ENCODE data around the gene ITCH.

Gene ITCH

DNA sequence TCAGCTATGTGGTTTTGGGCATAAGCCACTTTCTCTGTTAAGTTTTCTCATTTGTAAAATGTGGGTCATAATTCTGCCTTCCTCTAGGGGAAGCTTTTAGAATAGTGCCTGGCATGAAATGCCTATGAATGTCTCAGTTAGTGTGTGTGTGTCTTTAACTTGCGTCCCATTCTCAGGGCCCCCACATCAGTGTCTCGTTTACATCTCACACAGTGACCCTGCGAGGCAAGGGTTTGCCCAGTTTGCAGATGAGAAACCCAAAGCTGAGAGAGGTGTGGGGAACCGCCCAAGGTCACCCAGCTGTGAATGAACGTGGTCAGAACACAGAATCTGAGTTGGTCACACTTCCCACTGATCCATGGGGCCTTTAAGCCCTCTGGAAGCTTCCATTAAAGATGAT, 167.3 kb downstream of the ITCH start:
- no peak for DNase-seq (ENCODE audit: low spot score)

DNA sequence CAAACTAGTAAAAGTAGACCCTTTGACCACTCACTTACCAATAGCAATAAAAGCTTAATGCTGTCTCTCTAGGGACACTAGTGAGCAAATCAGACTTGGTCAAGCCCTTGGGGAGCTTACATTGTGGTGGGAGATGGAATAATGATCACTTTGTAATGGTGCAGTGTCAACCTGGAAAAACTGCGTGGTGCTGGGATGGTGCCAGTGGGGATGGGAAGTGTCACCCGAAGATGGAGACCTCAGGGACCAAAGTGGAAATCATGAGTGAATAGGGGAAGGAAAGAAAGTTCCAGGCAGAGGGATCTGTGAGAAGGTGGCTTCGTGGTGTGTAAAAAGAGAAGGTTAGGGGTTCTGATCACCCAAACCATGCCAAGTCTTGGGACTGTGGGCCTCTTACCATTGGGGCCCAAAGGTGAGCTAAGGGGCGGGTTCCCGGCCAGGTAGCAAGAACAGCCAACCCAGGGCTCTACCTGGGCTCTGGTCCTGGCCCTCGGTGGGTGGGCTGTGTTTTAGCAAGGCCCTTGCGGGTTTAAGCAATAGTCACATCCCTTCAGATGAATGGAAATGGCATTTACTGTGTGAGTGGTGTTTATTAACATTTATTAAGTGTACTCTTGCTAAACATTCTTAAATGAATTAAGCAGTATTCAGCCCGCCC, 168.7 kb downstream of the ITCH start:
- DNase-seq (ENCODE audit: low spot score): no peak

DNA sequence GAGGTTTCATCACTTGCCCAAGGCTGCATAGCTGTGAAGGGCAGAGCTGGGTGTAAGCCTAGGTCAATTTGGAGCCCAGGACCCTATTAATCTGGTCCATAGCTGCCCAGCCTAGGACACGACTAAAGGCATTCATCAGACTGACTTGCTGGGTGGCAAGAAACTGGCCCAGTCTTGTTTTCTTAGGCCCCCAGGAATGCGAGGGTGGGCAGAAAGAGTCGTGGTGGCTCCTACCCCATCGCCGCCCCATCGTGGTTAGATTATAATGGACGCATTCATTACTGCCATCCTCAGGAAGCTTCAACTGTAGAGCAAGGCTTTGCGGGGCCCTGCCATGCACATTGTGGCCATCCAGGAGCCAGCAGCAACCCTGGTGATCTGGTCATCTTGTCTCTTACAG, 169.2 kb downstream of the ITCH start:
- no peak for DNase-seq (ENCODE audit: low spot score)

DNA sequence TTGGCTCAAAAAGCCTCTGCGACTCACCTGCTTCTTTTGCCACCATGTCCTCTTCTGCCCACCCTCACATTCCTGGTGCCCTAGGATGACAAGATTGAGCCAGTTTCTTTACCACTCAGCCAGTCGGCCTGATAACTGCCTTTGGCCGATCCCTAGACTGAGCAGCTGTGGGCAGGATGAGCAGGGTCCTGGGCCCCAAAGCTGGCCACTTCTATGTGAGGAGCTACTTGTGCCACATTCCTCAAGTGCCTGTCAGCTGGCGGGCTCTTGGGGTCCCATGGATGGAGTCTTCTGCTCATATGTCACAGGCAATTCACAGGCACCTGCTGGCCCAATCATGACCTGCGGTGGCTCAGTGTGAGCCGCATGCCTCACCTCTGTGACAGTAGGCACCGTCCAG, 169.7 kb downstream of the ITCH start:
- no peak for DNase-seq (ENCODE audit: low spot score)

DNA sequence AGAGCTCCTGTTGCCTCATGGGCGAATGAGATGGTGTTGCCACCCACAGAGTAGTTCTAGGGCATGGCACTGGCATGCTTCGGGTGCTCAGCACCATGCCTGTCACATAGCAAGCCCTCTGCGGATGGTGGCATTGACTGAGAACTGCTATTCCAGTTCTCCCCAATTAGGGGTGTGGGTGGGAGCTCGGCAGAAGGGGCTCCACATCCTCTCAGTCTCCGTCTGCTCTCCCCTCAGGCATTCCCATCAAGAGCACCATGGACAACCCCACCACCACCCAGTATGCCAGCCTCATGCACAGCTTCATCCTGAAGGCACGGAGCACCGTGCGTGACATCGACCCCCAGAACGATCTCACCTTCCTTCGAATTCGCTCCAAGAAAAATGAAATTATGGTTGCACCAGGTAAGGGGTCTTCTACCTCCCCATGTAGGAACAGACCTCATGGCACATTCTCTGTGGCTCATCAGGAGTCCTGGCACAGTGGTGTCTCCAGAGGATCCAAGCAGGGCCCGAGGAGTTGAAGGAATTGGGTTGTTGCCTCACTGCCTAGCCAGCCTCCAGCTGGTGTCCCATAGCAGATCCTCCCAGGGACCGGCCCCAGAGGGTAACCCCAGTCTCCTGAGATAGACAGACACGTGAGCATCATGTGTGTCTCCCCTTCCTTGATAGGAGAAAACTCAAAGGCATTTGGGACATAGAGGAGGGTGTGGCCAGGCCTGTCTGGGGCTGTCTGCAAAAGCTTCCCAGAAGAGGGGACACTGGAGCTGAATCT, 171.5 kb downstream of the ITCH start:
- no peak for DNase-seq (ENCODE audit: low spot score)

DNA sequence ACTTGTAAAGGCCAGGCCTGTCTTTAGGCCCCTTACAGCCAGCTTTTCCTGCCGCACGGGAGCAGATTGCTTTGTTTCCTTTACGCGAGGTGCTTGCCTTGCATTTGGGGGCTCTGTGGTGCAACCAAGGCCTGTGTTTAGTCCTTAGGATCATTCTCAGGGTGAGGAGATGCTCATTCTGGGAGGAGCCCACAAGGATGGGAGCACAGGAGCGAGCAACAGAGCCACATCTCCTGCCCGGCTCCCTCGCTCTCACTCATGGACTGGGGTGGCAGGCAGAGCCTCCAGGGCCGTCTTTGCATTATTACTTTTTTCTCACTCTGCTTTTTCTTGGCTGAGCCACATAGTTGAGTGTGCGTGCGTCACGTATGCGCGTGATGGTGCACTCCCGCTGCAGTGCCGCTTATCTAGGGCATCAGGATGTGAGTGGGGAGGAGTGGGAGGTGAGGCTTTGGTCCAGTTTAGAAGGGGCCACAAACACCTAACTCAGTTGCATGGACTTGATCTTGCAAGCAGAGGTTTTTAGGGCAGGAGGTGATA, 172.3 kb downstream of the ITCH start:
- no peak for DNase-seq (ENCODE audit: low spot score)

DNA sequence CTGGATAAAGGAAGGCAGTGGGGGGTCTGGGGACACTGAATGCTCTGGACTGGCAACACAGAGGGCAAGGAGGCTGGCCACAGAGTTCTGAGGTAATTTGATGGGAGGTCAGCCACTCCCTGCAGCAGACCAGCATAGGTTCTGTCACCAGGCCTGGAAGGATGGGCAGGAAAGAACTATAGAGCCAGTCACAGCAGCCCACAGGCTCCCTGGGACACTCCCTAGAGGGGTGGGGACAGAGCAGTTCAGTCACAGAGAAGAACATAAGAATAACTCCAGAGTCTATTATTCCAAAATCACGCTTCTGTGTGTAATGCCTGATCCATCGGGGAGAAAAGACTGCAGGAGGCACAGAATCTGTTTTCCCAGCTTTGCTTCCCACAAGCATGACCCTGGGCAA, 172.8 kb downstream of the ITCH start:
- no peak for DNase-seq (ENCODE audit: low spot score)

DNA sequence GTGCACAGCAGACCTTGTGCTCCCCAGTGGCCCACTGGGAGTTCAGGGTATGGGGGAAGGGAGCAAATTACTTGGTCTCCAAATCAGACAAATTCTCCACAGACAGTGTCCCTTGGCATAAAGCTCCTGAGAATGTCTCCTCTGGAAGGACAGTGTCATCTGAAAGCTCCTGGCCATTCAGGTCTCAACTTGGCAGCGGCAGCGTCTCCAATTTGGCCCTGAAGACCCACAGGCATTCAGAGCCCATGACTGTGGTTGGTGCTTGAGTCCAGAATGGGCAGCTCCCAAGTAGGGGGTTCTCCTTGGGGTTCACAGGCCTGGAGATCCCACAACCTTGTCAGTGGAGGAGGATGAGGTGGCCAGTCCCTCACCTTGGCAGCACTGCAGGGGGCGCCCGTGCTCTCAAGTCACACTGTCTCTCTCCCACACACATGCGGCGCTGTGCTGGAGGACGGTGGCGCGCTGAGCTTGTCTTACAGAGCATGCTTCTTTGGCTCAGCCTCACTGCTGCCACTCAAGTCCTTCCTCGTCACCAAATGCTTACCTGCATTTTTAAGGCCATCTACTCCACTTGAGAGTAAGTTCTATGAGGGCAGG, 173.8 kb downstream of the ITCH start:
- no peak for DNase-seq (ENCODE audit: low spot score)

DNA sequence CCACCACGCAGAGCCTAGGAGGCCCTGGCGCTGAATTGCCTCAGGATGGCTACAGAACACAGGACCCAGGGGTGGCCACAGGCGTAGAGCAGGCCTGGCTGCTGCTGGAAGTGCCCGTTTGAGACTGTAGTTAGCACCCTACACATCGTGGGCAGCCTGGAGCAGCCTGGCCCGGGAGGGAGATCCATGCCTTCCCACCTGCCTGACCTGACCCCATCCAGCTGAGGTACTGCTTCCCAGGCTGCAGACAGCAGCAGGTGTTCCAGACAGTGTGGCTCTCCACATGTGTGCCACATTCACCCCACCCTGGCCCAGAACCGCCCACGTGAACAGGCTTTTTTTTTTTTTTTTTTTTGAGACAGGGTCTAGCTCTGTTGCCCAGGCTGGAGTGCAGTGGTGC, 174.6 kb downstream of the ITCH start:
- no peak for DNase-seq (ENCODE audit: low spot score)

DNA sequence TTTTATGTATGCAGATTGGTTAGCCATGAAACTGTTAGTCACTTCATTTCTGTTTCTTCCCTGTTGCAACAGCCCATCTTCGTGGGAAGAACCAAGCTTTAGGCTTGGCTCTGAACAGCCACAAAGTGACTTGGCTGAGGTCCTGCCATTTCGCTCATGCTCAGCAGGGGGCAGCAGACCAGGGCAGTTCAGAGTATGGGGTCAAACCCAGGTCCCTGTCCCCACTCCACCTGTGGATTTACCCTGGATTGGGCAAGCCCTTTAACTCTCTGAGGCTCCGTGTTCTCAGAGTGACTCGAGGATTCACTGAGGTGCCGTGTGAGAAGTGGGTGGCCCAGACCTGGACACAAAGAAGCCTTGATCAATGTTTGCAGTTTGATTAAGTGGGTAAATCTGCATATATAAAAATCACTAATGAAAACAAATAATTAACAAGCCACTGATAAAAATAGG, 175.6 kb downstream of the ITCH start:
- peak; percentile 63 for DNase-seq (ENCODE audit: low spot score)

DNA sequence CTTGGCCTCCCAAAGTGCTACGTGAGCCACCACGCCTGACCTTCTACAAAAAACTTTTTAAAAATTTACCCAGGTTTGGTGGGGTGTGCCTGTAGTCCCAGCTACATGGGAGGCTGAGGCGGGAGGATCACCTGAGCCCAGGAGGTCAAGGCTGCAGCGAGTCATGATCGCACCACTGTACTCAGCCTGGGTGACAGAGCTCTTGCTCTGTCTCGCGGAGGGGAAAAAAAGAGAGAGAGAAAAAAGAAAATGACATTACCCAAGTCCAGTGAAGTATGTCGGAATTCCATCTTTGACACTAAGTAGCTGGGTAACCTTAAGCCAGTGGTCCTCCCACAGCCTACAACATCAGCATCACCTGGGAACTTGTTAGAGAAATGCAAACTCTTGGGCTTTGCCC, 176.7 kb downstream of the ITCH start:
- no peak for DNase-seq (ENCODE audit: low spot score)

DNA sequence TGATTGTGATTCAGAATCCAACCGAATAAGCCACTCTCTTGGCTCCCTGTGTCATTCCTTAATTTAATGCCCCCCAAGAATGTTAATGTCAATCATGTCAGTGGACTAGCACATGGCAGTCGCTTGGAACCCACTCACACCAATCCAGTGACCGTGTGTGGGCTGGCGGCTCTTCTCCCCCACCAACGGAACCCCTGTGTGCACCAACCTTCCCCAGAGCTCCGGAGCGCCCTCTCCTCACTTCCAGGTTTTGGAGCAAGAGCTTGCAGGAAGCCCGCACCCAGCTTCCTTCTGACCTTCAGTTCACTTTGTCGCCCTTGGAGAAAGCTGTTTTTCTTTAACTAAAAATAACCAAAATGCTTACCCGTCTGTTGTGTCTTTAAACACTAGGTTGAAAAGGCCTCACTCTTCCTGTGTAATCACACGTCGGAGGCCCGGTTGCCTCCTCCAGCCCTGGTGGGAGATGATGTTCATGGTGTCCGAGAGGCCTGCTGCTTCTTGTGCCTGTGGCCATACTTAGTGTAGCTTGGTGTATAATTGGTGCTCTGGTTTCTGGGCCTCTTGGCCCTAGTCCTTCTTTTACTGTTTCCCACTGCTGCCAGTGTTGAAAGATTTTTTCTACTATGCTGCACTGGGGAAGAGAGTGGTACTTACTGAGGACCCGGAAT, 177.7 kb downstream of the ITCH start:
- no peak for DNase-seq (ENCODE audit: low spot score)

DNA sequence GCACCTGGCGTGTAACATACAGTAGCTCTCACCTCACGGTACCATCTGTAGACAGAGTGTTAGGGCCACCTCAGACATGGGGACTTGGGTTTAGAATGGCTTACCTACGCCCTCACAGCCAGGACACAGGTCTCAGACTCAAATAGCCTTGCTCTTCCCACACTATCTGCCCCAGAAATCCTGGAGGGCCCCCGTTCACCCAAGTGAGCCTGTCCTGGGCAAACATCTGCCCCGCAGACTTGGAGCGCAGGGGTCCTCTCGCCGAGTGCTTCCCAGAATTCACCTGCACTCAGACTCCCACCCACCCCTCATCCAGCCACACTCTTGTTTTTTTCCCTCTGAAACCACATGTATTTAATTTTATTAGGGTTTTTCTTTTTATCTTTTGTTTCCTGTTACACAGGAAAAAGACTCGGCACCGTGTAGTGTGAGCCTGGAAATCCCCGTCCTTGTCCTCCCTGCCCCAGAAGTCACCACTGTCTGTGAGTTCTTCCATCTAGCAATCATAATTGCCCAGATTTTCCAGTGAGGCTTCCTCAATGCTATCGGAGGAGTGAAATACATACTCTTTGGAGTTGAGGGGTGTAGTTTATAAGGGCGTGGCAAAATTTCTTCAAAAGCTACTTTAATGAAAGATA, 178.3 kb downstream of the ITCH start:
- DNase-seq (ENCODE audit: low spot score): no peak

DNA sequence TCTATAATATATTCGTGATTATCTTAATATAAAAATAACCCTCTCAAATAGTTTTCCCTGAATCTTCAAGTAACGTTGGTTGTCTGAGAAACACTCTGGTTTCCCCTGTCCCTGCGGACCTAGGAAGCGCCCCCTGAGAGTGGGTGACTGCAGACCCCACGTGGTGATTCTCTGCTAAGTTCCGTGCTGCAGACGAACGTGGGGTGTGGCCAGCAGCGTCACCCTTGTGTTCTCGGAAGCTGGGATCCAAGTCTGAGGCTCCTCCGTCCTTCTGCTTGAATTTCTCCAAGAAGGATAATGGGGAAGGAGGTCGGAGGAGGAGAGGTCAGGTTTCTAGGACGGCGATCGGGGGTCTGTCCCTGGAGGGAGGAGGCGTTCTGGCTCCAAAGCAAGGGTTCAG, 178.8 kb downstream of the ITCH start:
- no peak for DNase-seq (ENCODE audit: low spot score)

DNA sequence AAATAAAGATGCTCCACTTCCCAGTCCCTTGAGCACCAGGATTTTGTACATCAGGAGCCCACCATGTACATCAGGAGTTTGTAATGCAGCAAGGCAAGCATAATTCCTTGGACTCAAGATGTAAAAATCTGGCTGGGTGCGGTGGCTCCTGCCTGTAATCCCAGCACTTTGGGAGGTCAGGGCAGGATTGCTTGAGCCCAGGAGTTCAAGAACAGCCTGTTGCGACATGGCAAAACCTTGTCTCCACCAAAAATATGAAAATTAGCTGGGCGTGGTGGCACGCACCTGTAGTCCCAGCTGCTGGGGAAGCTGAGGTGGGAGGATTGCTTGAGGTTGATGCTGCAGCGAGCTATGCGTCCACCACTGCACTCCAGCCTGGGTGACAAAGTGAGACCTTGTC, 179.4 kb downstream of the ITCH start:
- no peak for DNase-seq (ENCODE audit: low spot score)

DNA sequence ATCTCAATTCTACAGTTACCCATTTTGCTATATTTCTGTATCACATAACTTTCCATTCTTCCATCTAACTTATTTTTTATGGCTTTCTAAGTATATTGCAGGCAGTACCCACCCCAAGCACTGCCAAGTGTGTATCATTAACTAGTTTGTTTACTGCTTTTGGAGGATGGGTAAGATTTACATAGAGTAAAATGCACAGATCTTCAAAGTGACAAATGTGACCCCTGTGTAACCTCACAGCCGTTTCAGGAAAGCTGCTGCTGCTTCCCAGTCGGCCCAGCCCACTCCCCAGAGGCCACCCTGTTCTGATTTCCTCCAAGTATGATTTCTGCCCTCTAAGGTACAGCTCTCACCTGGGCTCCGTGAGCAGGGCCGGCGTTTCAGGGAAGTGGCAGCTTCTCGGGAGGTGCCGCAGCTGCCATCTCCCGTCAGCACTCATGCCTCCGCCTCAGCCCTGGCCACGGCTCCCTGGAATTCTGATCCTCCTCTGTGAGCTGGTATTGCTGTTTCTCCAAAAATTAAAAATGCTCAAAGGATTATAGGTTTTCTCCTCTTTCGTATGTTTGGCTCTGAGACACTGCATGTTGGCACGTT, 180.5 kb downstream of the ITCH start:
- no peak for DNase-seq (ENCODE audit: low spot score)

DNA sequence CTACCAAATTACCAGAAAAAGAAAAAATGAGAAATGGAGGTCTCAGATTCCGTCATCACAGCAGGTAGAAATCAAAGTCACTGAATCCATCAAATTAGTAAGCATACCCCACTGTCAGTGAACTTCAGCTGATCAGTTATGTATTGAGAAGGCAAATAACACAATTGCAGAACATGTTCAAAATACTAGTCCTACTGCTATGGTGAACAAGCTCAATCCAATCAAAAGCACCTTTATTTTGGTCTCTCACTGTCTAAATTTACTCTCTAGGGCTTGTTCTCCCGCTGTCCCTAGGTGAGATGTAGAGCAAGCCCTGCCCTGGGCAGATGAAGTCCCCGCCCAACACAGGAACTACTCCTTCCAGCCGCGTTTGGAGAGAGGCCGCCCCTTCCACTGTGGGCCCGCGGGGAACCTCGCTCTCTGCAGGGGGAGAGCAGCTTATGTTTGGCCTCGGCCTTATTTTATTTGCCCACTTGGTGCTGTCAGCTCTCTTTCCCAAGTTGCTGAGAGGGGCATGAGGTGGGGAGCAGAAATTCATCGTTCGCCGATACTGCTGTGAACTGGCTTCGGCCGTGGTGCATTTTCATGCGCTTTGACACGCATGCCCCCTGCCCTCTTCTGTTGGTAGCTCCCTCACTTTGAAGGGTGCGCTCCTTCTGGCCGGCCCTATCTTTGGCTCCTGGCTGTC, 181.2 kb downstream of the ITCH start:
- no peak for DNase-seq (ENCODE audit: low spot score)

DNA sequence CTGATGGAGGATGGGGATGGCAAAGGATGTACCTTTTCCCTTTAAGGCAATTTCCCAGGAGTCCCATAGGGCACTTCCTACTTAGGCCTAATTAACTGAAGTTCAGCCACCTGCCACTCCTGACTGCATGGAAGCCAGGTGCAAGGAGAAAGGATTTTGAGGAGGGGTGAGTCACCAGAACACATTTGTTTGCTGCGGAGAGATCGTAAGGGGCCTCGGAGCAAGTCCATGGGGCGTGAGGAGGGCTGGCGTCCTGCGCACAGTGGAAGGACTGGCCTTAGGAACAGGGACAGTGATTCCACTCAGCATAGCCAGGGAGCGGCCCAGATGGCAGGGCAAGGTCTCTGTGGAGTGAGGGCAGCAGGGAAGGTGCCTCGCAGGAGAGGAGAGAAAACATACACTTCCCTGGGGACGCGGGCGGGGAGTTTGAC, 183.7 kb downstream of the ITCH start:
- no peak for DNase-seq (ENCODE audit: low spot score)

DNA sequence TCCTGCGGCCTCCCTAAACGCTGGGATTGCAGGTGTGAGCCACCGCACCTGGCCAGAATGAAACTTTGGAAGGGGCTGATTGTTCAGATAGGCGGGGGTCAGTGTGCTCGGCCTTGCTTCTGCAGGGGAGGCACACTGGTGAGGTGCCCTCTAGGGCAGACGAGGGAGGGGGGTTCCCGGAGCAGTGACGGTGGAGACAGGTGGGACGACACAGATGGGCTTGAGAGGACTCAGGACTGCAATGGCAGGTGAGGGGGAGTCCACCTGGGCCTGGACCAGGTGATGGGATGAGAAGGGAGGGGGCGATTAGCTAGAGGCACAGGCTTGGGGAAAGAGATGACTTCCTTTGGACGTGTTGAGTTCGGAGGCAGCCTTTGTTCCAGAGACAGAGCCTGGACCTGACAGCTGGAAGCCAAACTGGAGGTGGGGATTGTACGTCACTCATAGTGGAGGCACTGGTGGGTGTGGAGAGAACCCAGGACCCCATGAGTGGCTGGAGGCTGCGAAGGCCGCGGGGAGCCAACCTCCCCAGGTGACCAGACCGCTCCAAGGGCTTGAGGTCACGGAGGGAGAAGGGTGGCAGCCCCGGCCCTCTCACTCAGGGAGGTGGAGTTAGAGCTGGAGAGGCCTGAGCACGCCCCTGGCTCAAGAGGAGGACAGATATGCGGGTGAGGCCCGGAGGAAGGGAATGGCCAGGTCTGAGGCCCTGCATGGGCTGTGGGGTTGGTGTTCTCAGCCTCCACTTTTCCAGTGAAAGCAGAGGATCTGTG, 185.0 kb downstream of the ITCH start:
- no peak for DNase-seq (ENCODE audit: low spot score)

DNA sequence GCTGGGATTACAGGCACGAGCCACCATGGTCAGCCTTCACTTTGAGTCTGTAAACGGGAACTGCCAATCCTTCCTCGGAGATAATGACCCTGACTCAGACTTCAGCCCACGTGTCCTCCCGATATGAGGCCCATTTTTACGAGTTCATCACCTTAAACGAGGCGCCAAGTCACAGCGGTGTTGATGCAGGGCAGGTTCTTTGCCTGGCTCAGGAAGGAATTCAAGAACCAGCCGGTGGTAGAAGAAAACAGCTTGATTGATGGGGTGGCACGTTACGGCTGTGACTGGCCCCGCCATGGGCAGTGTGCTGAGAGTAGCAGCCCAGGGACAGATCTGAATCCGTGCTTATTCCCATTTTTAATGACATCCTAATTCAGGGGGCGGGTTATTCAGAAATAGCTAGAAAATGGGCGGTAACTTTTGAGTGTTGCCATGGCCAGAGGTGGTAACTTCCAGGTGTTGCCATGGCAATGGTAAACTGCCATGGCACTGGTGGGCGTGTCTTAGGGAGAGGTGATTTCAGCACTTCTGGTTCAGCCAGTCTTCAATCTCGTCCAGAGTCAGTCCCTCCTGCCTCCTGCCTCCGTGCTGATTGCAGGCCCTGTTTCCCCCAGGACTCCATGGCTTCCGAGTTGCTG, 186.3 kb downstream of the ITCH start:
- no peak for DNase-seq (ENCODE audit: low spot score)

Data from hepatic stellate cell (primary cell).